ENCODE results near the gene MYCBP2.
"Not testable (repeated sequence)": the region's sequence is repeated elsewhere in the genome, so short reads cannot be mapped to it uniquely, and the experiment has no call there.

Gene MYCBP2

GRCh38 chr13:77338329-77338728 lies 11.4 kb upstream of the MYCBP2 start:
- DNase-seq, result no peak

GRCh38 chr13:77337159-77337558 lies 10.3 kb upstream of the MYCBP2 start:
- no peak for DNase-seq

DNA sequence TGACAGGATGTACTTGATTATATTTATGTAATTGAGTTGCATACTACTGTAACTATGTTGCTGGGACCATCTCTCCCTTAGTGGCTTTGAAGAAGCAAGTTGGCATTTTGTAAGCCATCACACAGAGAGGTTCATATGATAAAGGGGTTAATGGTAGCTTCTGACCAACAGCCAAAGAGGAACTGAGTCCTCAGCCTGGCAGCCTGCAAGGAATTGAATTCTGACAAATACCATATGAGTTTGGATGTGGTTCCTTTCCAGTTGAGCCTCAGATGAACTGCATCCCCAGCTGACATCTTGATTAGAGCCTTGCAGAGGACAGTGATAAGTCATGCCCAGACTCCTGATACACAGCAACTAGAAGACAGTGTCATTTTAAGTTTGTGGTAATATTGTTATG lies 8.6 kb upstream of the MYCBP2 start:
- DNase-seq, result no peak

DNA sequence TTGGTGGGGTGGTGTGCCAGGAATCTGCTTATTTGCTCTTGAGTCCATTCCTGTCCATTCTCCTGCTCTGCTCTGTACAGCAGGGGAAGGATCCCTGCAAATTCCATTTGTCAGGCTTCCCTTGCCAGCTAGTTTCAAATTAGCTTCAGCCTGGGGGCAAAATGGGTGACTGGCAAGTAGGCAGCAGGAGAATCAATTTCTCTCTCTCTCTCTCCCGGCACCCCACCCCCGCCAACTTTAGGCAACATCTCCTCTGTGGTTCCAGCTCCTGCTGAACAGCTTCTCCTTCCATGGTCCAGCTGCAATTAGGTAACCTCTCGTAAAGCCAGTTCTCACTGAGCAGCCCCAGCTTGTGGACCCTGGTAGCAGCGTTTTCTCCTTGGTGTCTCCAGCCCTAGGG lies 6.7 kb upstream of the MYCBP2 start:
- DNase-seq, result no peak

- DNase-seq, result no peak
Measured at GRCh38 chr13:77331421-77331820, 4.5 kb upstream of the MYCBP2 start.

DNA sequence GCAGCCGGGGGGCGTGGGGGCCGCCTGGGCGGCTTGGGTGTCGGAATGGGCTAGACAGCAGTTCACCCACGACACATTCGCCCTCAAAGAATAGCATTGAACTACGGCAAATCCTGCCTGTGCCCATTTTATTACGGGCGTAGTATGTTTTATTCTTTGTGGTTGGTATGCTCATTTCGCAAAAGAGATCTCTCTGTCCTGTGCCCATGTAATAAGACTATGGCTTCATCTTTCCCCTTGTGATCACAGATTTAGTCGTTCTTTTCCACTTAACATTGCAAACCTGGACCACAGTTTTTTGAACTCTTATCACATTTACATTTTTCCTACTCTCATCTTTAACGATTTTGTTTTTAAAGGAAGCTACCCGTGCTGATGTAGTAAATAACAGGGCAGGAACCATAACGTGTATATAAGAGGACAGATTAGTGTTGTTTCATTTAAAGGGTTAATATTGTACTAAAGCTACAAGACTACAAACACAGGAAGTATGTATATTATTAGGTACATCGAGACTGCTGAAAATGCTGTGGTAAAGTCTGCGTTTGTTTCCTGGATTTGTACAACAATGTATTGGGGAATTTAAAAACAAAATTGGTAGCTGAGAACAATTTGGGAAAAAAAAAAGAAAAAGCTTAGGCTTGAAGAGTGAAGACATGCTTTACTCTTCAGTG lies 3.2 kb upstream of the MYCBP2 start:
- DNase-seq, result peak; percentile 26

GRCh38 chr13:77329133-77329910 lies 2.4 kb upstream of the MYCBP2 start:
- DNase-seq, result peak; percentile 93

DNA sequence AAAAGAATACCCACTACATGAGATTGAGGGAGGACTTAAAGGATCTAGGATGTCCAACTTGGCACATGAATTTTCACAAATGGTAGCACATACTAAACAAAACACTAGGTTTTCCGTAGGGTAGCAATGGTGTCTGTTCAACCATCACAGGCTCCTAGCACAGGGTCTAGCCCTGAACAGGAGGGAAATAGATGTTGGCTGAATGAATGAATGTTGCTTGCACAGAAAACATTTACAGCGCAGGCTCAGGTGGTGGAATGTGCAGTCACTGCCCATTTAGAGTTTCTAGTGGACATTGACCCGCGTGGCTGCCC lies 1.9 kb upstream of the MYCBP2 start:
- DNase-seq, result no peak

GRCh38 chr13:77325371-77325980 lies 1.4 kb downstream of the MYCBP2 start:
- peak; percentile 50 for DNase-seq

DNA sequence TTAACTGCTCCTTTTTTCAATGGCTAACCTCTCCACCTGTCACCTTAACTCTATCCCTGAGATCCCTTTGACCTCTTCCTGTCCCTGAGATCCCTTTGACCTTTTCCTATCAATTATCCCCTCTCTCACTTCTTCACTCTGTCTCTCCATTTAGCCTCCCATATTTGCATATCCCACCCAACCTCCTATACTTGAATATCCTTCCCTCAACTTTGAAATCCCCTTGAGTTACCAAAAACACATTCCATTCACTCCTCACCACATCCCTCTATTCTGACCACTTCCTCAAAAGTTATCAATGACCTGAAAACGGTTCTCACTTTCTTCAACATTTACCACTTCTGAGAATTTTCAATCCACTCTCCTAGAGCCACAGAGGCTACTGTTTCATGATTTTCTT lies 3.0 kb downstream of the MYCBP2 start:
- no peak for DNase-seq

- DNase-seq, result no peak
Measured at GRCh38 chr13:77319536-77319935, 7.4 kb downstream of the MYCBP2 start.

DNA sequence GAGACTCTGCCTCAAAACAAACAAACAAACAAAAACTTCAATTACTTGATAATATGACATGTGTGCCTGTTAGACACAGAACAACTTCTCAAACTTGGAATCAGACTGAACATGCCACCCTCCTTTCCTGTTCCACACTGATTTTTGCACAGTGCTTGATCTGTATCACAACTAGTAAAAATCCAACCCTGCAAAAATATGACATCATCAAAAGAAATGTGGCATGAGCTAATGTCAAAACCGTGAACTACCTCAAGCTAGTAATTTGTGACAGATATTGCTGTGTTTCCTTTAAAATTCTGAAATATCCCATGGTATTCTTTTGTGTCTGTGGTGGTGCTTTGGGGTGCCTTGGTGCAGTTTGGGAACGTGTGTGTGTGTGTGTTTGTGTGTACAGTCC lies 8.2 kb downstream of the MYCBP2 start:
- DNase-seq, result no peak

- DNase-seq, result no peak
Measured at GRCh38 chr13:77316430-77316829, 10.5 kb downstream of the MYCBP2 start.

- not testable (repeated sequence) for DNase-seq
Measured at GRCh38 chr13:77315509-77315908, 11.4 kb downstream of the MYCBP2 start.

- no peak for DNase-seq
Measured at GRCh38 chr13:77313923-77314322, 13.0 kb downstream of the MYCBP2 start.

DNA sequence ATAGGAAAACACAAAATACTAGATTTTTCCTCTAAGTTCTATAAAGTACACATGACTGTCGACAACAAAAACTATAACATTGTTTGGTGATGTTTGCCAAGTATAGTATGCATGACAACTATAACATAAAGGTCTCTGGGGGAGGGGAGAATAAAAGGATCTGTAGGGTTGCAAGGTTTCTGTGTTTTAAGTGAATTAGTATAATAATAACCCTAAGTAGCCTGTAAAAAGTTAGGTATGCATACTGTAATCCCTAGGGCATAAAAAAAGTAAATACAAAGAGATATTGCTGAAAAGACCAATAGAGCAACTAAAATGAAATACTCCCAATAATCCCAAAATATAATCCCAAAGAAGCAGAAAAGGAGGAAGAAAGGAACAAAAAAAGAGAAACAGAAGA lies 14.6 kb downstream of the MYCBP2 start:
- no peak for DNase-seq

- DNase-seq, result no peak
Measured at GRCh38 chr13:77310579-77311279, 16.2 kb downstream of the MYCBP2 start.

GRCh38 chr13:77310161-77310560 lies 16.7 kb downstream of the MYCBP2 start:
- DNase-seq, result no peak

GRCh38 chr13:77309254-77309653 lies 17.6 kb downstream of the MYCBP2 start:
- DNase-seq, result no peak

DNA sequence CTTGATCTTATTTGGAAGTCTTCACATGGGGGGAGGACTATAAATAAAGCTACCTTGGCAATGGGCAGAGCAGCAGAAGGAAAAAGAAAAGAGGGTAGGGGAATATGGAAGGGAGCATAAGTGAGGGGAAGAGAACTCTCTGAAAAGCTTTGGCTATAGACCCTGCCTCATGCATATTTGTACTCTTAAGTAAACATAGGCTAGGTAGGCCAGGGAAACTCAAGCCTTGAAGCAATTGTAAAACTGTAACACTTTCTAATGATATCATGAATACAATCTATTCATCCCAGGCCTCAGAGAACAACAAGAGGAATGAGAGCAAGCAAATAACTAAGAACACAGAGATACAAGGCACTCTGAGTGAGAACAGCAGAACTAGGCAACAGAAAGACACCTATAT lies 20.4 kb downstream of the MYCBP2 start:
- no peak for DNase-seq

DNA sequence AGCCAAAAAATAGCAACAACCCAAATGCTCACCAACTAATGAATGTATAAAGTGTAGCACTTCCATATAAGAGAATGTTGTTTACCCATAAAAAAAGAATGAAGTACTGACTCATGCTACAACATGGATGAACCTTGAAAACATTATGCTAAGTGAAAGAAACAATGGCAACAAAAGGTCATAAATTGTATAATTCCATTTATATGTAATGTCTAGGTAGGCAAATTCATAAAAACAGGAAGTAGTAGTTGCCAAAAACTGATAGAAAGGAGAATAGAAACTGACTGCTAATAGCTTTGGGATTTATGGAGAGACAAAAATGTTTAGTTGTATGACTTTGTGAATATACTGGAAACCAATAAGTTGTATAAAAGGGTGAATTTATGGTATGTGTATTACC lies 21.6 kb downstream of the MYCBP2 start:
- no peak for DNase-seq

DNA sequence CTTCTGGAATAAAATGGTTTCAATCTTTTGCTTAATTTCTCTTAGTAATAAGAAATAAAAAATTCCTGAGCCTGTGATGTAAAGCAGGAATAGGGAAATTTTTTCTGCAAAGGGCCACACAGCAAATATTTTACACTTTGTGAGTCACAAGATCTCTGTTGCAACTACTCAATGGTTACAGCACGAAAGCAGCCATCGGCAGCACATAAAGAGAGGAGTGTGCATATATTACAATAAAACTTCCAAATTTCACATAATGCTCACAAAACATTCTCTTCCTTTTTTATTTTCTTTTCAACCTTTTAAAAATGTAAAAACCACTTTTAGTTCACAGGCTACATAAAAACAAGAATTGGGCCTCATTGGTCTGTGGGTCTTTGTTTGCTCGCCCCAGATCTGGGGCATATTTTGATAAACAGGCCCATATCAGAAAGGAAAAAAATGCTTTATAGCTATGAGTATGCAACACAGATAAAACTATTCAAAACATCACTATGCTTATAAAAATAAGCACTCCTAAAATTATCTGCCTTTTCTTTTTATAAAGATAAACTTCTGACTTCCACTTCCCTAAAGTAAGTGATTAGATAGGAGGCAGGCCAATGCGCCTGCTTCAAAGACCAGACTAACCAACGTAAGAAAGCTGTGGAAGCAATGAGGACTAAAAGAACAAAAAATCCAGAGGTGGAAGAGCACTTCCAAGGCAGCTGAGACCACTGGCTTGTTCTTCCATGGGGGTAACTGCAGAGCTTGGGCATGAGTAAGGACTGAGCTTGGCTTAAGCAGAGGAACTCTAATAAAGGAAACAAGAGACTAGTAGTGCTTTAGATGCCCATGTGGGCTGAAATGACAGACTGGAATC lies 26.5 kb downstream of the MYCBP2 start:
- no peak for DNase-seq

- no peak for DNase-seq
Measured at GRCh38 chr13:77299587-77299986, 27.3 kb downstream of the MYCBP2 start.

Measured in CD4-positive, alpha-beta T cell treated with Interleukin-10 for 1 hour (primary cell).